Measurements from ENCODE around the gene SIAH2.
A peak's percentile ranks its signal among the peaks of the same experiment; 100 is the strongest.

The SIAH2 gene

GRCh38 chr3:150703756-150704344 is 59.1 kb downstream of the SIAH2 start, which contains the start of gene ERICH6:
Gene ERICH6, minus strand, starts transcription at chr3:150703920. Its CDS starts 22 bp downstream, at chr3:150703898.
- TF ChIP-seq CTCF (IDR thresholded peaks at IDR 0.05; ENCODE audit: unreplicated experiment in 3 of 3), result peak in 1 of 3 experiments; percentile 20
- Mint-ChIP-seq H3K36me3 (ENCODE audit: low read depth) (peaks cover 18% of the 10 kb centered on the region), H3K27ac (peak within 1 kb of the TSS; percentile 89 to 95 (median 93)), H3K4me3 (peak within 1 kb of the TSS; percentile 94 to 97 (median 94)), H3K9me3 (peaks cover 9% of the 10 kb centered on the region), H3K4me1 (no peaks in the 10 kb centered on the region), H3K27me3 (ENCODE audit: low read depth) (no peaks in the 10 kb centered on the region)

- H3K27ac Mint-ChIP-seq, result peak overlapping the region; percentile 89 to 95 (median 93)
- H3K4me1 Mint-ChIP-seq, result no peaks in the 10 kb centered on the region
- no peak for TF ChIP-seq CTCF (IDR thresholded peaks at IDR 0.05; ENCODE audit: unreplicated experiment in 3 of 3)
- no peaks in the 10 kb centered on the region for H3K27me3 Mint-ChIP-seq (ENCODE audit: low read depth)
- H3K36me3 Mint-ChIP-seq (ENCODE audit: low read depth), result peaks cover 13% of the 10 kb centered on the region
- H3K9me3 Mint-ChIP-seq, result peaks cover 4% of the 10 kb centered on the region
- peak overlapping the region; percentile 94 to 97 (median 94) for H3K4me3 Mint-ChIP-seq
Measured at GRCh38 chr3:150703299-150703755, 59.6 kb downstream of the SIAH2 start.

GRCh38 chr3:150699068-150699639 is 63.8 kb downstream of the SIAH2 start:
- Mint-ChIP-seq H3K4me1 (no peaks in the 10 kb centered on the region), H3K27ac (no peak overlapping the region), H3K9me3 (peaks cover 9% of the 10 kb centered on the region), H3K4me3 (no peak overlapping the region), H3K36me3 (ENCODE audit: low read depth) (no peaks in the 10 kb centered on the region), H3K27me3 (ENCODE audit: low read depth) (no peaks in the 10 kb centered on the region)
- no peak for TF ChIP-seq CTCF (IDR thresholded peaks at IDR 0.05; ENCODE audit: unreplicated experiment in 3 of 3)

GRCh38 chr3:150697646-150698045 is 65.3 kb downstream of the SIAH2 start:
- H3K27ac Mint-ChIP-seq, result no peak overlapping the region
- no peak for TF ChIP-seq CTCF (IDR thresholded peaks at IDR 0.05; ENCODE audit: unreplicated experiment in 3 of 3)
- no peaks in the 10 kb centered on the region for H3K36me3 Mint-ChIP-seq (ENCODE audit: low read depth)
- H3K4me3 Mint-ChIP-seq, result no peak overlapping the region
- no peaks in the 10 kb centered on the region for H3K27me3 Mint-ChIP-seq (ENCODE audit: low read depth)
- peaks cover 12% of the 10 kb centered on the region for H3K9me3 Mint-ChIP-seq
- no peaks in the 10 kb centered on the region for H3K4me1 Mint-ChIP-seq

GRCh38 chr3:150691414-150692040 is 71.4 kb downstream of the SIAH2 start:
- Mint-ChIP-seq H3K36me3 (ENCODE audit: low read depth) (no peaks in the 10 kb centered on the region), H3K4me1 (no peaks in the 10 kb centered on the region), H3K27ac (no peak overlapping the region), H3K4me3 (no peak overlapping the region), H3K27me3 (ENCODE audit: low read depth) (no peaks in the 10 kb centered on the region), H3K9me3 (peaks cover 19% of the 10 kb centered on the region)
- TF ChIP-seq CTCF (IDR thresholded peaks at IDR 0.05; ENCODE audit: unreplicated experiment in 3 of 3), result no peak
